Measurements from ENCODE around the gene SOBP.
"Not testable (repeated sequence)": the region's sequence is repeated elsewhere in the genome, so short reads cannot be mapped to it uniquely, and the experiment has no call there.

The SOBP gene

DNA sequence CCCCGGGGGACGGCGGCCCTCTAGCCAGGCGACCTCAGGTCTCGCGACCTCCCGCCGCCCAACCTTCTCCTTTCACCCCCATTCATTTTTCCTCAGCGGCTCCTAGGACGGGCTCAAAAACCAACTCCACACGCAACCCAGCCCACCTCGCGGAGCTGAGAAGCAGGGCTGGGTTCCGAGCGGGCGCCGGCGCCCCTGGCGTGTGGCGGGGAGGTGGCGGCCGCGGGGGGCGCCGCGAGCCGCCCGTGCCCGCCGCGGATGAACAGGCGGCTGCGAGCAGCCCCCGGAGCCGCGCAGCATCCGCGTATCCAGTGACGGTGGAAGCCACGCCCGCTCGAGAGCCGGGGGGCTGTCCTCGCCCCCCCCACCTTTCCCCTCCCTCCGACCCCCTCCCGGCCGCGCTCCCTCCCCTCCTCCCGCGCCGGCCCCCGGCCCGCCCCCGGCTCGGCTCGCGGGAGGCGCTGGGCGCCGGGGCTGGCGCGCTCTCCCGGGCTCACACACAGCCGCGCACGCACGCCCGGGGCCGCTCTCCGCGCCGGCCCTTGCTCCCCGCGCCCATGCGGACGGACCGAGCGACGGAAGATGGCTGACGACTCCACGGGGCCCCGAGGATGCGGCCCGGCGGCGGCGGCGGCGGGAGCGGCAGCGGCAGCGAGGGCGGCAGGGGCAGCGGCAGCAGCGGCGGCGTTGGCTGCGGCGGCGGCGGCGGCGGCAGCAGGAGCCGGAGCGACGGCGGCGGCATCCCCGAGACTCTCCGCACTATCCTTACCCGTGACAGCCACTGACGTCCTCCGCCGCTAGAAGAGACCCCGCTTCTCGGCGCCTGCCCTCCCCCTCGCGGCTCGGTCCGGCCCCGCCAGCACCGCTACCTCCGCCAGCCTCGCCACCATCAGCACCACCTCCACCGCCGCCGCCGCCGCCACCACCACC, at the start of gene SOBP:
Gene SOBP (plus strand): TSS at position 482 of the 930 bp plus-strand sequence. CDS start 500 bp downstream, outside the sequence.
- DNase-seq (ENCODE audit: low read depth in 3 of 3) = peak in 1 of 3 experiments; percentile 37

- no peak for DNase-seq (ENCODE audit: low read depth in 3 of 3)
Observed at GRCh38 chr6:107440936-107441335, 49.0 kb upstream of the SOBP start.

DNA sequence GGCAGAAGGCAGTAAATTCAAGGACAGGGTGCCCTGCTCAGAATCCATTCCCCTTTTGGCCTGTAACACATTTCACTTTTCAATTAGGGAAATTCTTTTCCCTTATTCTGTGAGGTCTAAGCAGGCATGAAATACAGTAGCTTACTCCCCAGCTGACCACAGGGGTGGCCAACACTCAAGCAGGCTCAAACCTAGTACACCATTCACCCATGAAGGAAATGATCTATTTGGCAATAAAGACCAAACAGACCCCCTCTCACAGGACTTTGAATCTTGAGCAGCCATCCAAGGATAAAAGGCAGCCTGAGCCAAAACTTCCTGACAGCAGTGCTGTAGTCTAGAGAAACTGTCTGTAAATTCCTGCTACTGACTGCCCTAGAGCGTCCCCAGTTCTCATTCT, 48.2 kb upstream of the SOBP start:
- no peak for DNase-seq (ENCODE audit: low read depth in 3 of 3)

- no peak for DNase-seq (ENCODE audit: low read depth in 3 of 3)
Observed at GRCh38 chr6:107442938-107443607, 46.8 kb upstream of the SOBP start.

DNA sequence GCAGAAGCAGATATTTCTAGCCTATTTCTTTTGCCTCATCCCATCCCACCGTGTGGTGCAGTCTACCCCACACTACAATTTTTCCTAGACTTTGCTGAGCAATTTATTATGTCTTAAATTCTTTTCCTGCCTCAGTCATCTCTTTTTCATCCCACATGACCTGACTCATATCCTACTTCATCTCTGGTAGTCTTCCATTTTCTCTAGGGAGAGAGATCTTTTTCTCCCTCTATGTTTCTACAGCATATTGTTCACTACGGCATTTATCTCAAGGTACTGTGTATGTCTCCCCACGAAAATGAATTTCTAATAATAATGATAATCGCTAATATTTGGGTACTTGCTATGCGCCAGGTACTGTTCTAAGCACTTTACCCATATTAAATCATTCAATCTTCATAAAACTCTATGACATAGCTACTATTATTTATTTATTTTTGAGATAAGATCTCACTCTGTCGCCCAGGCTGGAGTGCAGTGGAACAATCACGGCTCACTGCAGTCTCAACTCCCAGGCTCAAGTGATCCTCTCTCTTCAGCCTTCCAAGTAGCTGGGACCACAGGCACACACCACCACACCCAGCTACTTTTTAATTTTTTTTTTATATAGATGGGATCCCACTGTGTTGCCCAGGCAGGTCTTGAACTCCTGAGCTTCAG, 46.2 kb upstream of the SOBP start:
- DNase-seq (ENCODE audit: low read depth in 3 of 3) = no peak

GRCh38 chr6:107444277-107444676, 45.6 kb upstream of the SOBP start:
- no peak for DNase-seq (ENCODE audit: low read depth in 3 of 3)

GRCh38 chr6:107447663-107448216, 42.2 kb upstream of the SOBP start:
- no peak for DNase-seq (ENCODE audit: low read depth in 3 of 3)

GRCh38 chr6:107448776-107449175, 41.1 kb upstream of the SOBP start:
- no peak for DNase-seq (ENCODE audit: low read depth in 3 of 3)

- no peak for DNase-seq (ENCODE audit: low read depth in 3 of 3)
Observed at GRCh38 chr6:107458672-107459282, 31.1 kb upstream of the SOBP start.

DNA sequence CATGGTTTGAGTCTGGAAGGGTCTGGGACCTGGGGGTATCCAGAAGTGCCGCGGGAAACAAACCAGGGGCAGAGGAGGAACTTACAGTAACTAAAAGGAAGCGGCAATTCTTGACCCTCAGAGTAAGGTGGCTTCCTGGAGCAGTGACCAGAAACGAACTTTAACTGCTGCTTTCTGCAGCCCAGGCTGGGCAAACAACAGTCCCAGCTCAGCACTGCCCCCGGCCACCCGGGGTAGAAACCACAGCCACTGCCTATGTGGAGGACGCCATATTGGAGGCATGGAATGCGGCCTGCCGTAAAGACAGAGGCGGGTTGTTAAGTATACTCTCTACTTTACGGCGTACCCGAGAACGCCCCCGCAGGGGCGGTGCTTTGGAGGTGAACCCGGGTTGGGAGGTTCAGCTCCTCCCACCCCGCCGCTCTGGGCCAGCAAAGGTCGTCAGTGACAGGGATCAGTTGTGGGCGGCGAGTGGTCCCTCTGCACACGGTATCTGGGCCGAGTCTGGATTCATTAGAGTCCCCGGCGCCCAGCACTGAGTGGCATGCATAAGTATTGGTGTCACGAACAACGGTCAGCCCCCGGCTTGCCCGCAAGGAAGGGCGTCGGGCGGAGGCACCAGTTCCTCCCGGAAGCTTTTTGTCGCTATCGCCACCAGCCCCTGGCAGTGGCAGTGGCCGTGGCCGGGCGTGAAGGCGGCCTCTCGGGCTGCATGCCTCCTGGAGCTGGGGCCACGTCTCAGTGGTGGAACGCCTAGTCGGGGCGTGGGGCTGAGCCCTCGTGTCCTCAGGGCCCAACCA, 30.4 kb upstream of the SOBP start, which contains the start of gene PDSS2:
Gene PDSS2 (minus strand): TSS at position 282 of the 800 bp plus-strand sequence. CDS start 279 bp downstream, at position 3.
- peak; percentile 93 to 99 (median 98) for DNase-seq (ENCODE audit: low read depth in 3 of 3)

GRCh38 chr6:107460083-107460631, 29.8 kb upstream of the SOBP start:
- DNase-seq (ENCODE audit: low read depth in 3 of 3) = no peak

- DNase-seq (ENCODE audit: low read depth in 3 of 3) = no peak
Observed at GRCh38 chr6:107466062-107466461, 23.9 kb upstream of the SOBP start.

GRCh38 chr6:107470364-107470763, 19.6 kb upstream of the SOBP start:
- DNase-seq (ENCODE audit: low read depth in 3 of 3) = no peak

DNA sequence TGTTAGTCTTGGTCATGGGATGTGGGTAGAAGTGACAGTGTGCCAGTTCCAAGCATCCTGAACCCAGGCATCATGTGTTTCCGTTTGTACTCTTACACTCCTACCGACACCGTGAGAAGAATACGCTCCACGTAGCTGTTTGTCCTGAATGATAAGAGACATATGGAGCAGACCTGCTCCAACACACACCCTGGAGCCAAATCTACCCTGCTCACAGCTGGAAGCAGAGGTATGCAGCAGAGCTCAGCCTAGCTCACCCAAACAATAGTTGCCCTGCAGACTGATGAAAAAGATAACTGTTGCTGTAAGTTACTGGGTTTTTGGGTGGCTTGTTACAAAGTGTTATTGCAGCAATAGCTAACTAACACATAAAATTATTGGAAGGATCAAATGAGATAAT, 16.3 kb upstream of the SOBP start:
- no peak for DNase-seq (ENCODE audit: low read depth in 3 of 3)

DNA sequence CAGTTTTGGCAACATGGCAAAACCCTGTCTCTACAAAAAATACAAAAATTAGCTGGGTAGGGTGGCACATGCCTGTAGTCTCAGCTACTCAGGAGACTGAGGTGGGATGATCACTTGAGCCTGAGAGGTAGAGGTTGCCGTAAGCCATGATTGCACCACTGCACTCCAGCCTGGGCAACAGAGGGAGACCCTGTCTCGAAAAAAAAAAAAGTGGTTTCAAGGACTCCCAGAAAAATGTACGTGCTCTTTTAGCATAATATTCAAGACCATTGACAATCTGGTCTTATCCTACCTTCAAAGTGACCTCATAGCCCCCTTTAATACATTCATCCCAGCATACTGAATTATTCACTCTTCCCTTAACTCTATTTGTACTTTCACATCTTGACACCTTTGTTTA, 14.6 kb upstream of the SOBP start:
- DNase-seq (ENCODE audit: low read depth in 3 of 3) = not testable (repeated sequence)

DNA sequence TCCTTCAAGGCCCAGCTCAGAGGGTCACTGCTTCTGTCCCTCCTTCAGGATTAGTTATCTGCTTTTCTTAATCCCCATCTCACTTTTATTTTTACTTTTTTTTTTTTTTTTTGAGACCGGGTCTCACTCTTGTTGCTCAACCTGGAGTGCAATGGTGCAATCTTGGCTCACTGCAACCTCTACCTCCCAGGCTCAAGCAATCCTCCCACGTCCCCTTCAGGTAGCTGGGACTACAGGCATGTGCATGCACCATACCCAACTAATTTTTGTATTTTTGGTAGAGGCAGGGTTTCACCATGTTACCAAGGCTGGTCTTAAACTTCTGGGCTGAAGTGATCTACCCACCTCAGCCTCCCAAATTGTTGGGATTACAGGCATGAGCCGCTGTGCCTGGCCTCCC, 14.1 kb upstream of the SOBP start:
- DNase-seq (ENCODE audit: low read depth in 3 of 3) = not testable (repeated sequence)

DNA sequence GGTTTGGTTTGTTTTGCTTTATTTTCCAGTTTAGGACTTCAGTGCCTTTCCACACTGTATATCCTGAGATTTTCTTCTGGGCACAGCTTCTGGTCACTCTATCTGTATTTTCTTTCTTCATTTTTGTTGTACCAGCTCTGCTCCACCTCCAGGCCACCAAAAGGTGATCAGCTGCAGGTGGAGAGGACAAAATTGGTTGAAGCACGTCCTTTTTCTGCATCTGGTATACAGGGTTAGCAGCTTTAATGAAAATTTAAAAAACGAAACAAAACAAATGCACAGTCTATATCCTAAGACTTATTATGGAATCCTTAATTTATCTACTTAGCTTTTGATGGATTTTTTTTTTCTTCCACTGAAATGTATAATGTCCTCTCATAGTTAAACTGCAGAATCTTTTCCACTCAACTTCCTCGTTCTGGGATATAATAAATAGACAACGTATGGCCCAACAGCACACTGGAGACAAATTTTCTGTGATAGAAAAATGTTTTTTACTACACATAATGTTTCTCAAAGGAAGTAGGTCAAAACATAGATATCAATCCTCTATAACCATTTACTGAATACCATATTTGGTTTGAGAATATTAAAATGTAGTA, 10.7 kb upstream of the SOBP start:
- DNase-seq (ENCODE audit: low read depth in 3 of 3) = no peak

DNA sequence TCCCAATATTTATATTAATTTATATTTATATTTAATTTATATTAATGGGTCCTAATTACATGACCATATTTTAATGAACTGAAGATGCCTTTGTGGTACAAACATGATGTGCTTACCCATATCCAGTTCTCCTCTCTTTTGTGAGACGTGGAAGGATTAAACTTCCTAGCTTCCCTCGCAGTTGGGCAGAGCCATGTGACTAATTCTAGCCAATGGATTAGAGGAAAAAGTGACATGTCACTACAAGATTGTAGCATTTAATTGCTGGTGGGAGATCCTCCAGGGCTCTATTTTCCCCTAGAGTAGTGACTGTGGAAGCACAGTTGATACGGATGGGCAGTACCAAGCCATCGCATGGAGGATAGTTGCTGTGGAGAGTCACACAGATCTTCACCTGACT, 4.8 kb upstream of the SOBP start:
- no peak for DNase-seq (ENCODE audit: low read depth in 3 of 3)

GRCh38 chr6:107488174-107488874, 1.6 kb upstream of the SOBP start:
- no peak for DNase-seq (ENCODE audit: low read depth in 3 of 3)
